Kasumi-1 (cell line): ENCODE results near the gene PIK3CB.
"Not testable (repeated sequence)": the region's sequence is repeated elsewhere in the genome, so short reads cannot be mapped to it uniquely, and the experiment has no call there.

Source experiments
- DNase-seq, 2 experiments: peaks; one replicate each; lab custom pipeline; 2025; lab: John Stamatoyannopoulos, UW

PIK3CB gene

DNA sequence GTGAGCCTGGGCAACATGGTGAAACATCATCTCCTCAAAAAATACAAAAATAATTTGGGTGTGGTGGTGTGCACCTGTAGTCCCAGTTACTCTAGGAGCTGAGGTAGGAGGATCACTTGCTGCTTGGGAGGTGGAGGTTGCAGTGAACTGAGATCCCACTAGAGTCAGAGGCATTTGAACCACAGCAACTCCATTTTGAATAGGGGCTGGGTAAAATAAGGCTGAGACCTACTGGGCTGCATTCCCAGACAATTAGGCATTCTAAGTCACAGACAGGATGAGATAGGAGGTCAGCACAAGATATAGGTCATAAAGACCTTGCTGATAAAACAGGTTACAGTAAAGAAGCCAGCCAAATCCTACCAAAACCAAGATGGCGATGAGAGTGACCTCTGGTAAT, 12.1 kb upstream of the PIK3CB start:
- not testable (repeated sequence) for DNase-seq

DNA sequence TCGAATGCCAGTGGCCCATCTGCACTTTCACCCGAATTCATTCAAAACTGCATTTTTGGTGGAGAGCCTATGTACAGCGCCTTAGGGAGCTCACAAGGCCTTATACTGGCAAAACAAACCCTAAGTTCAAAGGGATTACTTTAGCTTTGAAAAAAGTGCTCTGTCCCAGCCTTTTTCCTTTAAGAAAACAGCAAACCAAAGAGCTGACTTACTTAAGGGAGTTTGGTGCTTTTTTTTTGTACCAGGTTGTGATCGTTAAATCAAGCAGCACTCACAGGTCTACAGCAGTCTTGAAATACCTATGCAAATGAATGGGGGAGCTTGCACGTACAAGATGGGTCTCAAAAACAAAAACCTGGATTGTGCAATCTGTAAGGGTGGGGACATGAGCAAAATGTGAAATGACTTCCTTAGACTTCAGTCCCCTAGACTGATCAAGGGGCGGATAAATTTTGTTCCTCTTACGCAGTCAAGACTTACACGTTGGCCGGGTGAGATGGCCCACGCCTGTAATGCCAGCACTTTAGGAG, 11.6 kb upstream of the PIK3CB start:
- no peak for DNase-seq

- no peak for DNase-seq
These were observed 11.0 kb upstream of the PIK3CB start for GRCh38 chr3:138845771-138846173.

DNA sequence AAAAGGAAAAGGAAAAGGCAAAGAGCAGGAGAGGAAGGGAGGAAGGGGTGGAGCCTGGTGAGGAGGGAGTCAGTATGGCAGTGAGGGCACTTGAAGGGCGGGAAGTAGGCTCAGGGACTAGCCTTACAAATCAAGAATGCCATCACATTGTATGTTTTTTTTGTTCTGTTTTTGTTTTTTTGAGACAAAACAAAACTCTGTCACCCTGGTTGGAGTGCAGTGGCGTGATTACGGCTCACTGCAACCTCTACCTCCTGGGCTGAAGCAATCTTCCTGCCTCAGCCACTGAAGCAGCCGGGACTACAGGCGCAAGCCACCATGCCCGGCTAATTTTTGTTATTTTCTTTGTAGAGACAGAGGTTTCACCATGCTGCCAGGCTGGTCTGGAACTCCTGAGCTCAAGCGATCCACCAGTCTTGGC, 10.5 kb upstream of the PIK3CB start:
- DNase-seq = no peak

- DNase-seq = peak; percentile 60
These were observed 7.9 kb upstream of the PIK3CB start for GRCh38 chr3:138842483-138843188.

DNA sequence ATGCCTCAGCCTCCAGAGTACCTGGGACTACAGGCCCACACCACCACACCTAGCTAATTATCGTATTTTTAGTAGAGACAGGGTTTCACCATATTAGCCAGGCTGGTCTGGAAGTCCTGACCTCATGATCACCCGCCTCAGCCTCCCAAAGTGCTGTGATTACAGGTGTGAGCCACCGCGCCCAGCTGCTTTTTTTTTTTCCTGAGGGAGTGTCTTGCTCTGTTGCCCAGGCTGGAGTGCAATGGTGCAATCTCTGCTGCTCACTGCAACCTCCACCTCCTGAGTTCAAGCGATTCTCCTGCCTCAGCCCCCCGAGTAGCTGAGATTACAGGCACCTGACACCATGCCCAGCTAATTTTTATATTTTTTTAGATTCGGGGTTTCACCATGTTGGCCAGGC, 3.7 kb upstream of the PIK3CB start:
- not testable (repeated sequence) for DNase-seq

DNA sequence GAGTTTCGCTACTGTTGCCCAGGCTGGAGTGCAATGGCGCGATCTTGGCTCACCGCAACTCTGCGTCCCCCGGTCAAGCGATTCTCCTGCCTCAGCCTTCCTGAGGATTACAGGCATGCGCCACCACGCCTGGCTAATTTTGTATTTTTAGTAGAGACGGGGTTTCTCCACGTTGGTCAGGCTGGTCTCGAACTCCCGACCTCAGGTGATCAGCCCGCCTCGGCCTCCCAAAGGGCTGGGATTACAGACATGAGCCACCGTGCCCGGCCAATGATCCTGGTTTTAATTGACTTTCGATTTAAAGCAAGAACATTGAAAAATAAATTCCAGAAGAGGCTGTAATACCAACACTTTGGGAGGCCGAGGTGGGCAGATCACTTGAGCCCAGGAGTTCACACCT, 1.1 kb upstream of the PIK3CB start:
- DNase-seq = not testable (repeated sequence)

GRCh38 chr3:138835397-138835757, 649 bp upstream of the PIK3CB start:
- DNase-seq = no peak

GRCh38 chr3:138833899-138834595, 681 bp downstream of the PIK3CB start:
- DNase-seq = peak; percentile 42 to 70

- not testable (repeated sequence) for DNase-seq
These were observed 2.2 kb downstream of the PIK3CB start for GRCh38 chr3:138832473-138833057.

- DNase-seq = no peak
These were observed 4.7 kb downstream of the PIK3CB start for GRCh38 chr3:138829886-138830510.

GRCh38 chr3:138829097-138829496, 5.6 kb downstream of the PIK3CB start:
- DNase-seq = no peak

DNA sequence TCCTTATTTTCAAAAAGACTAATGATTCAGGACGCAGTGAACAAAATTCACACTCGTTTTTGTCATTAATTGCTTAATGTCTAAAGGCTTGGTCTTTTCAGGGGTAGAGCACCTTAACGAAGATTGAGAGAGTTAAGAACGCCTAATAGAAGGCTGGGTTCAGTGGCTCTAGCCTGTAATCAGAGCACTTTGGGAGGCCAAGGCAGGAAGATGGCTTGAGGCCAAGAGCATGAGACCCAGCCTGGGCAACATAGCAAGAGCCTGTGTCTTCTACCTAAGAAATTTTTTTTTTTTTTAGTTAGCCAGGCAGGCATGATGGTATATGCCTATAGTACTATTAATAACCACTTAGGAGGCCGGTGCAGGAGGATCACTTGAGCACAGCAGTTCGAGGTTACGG, 7.5 kb downstream of the PIK3CB start:
- DNase-seq = no peak

GRCh38 chr3:138825336-138825735, 9.4 kb downstream of the PIK3CB start:
- no peak for DNase-seq

DNA sequence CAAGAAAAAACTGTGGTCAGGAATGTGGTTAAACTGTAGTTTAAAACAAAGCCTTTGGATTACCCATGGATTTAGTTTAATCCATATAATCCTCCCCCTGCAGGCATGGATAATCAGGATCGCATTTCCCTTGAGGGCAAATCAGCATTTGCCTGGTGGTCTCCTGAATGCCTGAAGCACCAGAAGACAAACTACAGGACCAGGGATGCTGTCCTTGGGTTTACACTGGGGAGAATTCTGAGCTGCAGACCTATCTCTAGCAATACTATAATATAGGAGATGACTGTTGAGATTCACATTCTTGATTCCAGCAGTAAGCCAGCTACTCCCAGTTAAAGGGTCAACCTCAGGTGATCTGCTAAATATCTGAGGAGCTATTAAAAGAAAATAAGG, 10.6 kb downstream of the PIK3CB start:
- DNase-seq = no peak

DNA sequence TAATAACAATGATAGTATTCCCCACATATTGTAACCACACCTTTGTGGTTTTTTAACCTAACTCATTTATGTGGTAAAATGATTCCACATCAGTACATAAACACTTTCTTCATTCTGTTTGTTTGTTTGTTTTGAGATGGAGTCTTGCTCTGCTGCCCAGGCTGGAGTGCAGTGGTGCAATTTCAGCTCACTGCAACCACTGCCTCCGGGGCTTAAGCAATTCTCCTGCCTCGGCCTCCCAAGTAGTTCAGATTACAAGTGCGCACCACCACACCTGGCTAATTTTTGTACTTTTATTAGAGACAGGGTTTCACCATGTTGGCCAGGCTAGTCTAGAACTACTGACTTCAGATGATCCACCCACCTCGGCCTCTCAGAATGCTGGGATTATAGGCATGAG, 14.3 kb downstream of the PIK3CB start:
- DNase-seq = not testable (repeated sequence)

- peak; percentile 24 to 32 for DNase-seq
These were observed 16.4 kb downstream of the PIK3CB start for GRCh38 chr3:138818185-138818860.

DNA sequence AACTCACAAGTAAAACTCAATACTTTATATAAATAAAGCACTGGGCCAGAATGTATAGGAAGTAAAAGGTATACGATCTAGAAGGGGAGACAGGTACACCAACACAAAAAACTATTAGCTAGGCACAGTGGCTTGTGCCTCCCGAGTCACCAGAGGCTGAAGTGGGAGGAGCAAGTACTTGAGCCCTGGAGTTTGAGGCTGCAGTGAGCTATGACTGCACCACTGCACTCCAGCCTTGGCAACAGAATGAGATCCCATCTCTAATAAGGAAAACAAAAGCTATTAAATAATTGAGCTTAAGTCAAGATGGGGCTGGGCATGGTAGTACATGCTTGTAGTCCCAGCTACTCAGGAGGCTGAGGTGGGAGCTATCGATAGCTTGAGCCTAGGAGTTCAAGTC, 17.0 kb downstream of the PIK3CB start:
- DNase-seq = no peak

DNA sequence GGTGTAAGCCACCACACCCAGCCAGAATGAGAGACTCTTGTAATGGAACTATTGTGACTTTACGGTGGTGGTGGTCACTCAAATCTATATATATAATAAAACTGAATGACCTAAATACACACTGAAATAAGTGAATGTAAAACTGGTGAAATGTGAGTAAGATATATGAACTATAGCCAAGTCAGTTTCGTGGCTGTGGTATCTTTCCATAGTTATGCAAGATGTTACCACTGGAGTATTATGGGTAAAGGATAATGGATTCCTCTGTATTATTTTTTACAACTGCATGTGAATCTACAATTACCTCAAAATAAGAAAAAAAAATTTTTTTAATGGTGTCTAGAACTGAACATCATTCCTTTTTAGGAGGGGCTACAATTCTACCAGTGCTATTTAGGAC, 21.9 kb downstream of the PIK3CB start:
- DNase-seq = no peak

- peak in 1 of 2 experiments; percentile 15 for DNase-seq
These were observed 25.1 kb downstream of the PIK3CB start for GRCh38 chr3:138809500-138810256.

GRCh38 chr3:138806376-138807080, 28.2 kb downstream of the PIK3CB start:
- no peak for DNase-seq
